HepG2 (cell line): ENCODE data around the gene TOB1. TPM values are rescaled to one million over a fixed set of nuclear protein-coding genes. Genes with fewer than 3 reads are reported as not detected.
A peak's percentile ranks its signal among the peaks of the same experiment; 100 is the strongest.

Source experiments
- ATAC-seq: fragments of 200-7000 bp; cut with Tn5 transposase; 3 replicates; pipeline ENCODE4 v1.9.1; 2020; ENCODE audit warnings: mild to moderate bottlenecking, moderate library complexity
- BruUV-seq: library from RNA; stranded (reverse); fragments of 400-500 nt; replicated peaks from 2 replicates; lab custom pipeline; 2021; lab: Mats Ljungman, UMichigan
- CTCF ChIA-PET: fragments of 300-600 bp; formaldehyde crosslinking; extraction: SDS; loops from one replicate; lab custom pipeline; 2021; ENCODE audit warnings: low total read pairs, inconsistent platforms, low intra/inter-chr PET ratio; lab: Yijun Ruan, JAX
- POLR2A ChIA-PET: fragments of 350-600 bp; sonication (Branson Sonifier 250); formaldehyde crosslinking; loops from one replicate; lab custom pipeline; 2020; ENCODE audit warnings: antibody characterized with exemption, inconsistent platforms; lab: Yijun Ruan, JAX
- DNase-seq: peaks from one replicate; pipeline ENCODE4 v3.0.0-alpha.2; 2015; ENCODE audit warnings: low spot score
- FAIRE-seq: peaks from 3 replicates; lab custom pipeline; 2011; peaks lifted over from hg19 to GRCh38; lab: Jason Lieb, UNC
- H2AFZ ChIP-seq: one replicate; pipeline ENCODE4 v1.6.1; 2011; ENCODE audit warnings: low read length, inconsistent platforms
- H3K27ac ChIP-seq: fragments of 300-600 bp; 3 replicates; pipeline ENCODE4 v1.8.0; 2011; ENCODE audit warnings: mixed run types, mild to moderate bottlenecking, mixed read lengths, low read length, inconsistent platforms; ENCODE audit not compliant: insufficient read depth; ENCODE audit errors: extremely low read length
- H3K27me3 ChIP-seq, 2 experiments: fragments of 200-600 bp in 1 of 2; 2 replicates in 1 of 2; 3 replicates in 1 of 2; pipeline versions ENCODE4 v1.6.0 to v1.8.0; 2011; ENCODE audit warnings: low read length in 2 of 2, mild to moderate bottlenecking in 2 of 2, moderate library complexity in 2 of 2, inconsistent platforms in 1 of 2; ENCODE audit not compliant: insufficient read depth in 2 of 2, control insufficient read depth in 1 of 2
- H3K36me3 ChIP-seq, 2 experiments: fragments of 200-600 bp in 1 of 2; replicated peaks in 1 of 2; 2 replicates in 1 of 2; 3 replicates in 1 of 2; pipeline versions ENCODE4 v1.5.1 to v1.8.0; 2011; ENCODE audit warnings: low read length in 2 of 2, inconsistent platforms in 1 of 2; ENCODE audit not compliant: insufficient read depth in 2 of 2, control insufficient read depth in 1 of 2
- H3K4me1 ChIP-seq: 2 replicates; pipeline ENCODE4 v1.5.1; 2012; ENCODE audit warnings: low read length, inconsistent platforms; ENCODE audit not compliant: insufficient read depth
- H3K4me2 ChIP-seq: 2 replicates; pipeline ENCODE4 v1.6.0; 2011; ENCODE audit warnings: low read depth, low read length, inconsistent platforms
- H3K4me3 ChIP-seq, 3 experiments: fragments of 200-600 bp in 1 of 3; sonication (generic), shearing (Covaris generic) in 1 of 3; replicated peaks in 1 of 3; 2 replicates each; pipeline ENCODE4 v1.5.1; 2011 to 2016; ENCODE audit warnings: low read length in 3 of 3, inconsistent platforms in 2 of 3, low read depth in 2 of 3, mild to moderate bottlenecking in 2 of 3, control low read depth in 1 of 3, mixed read lengths in 1 of 3; ENCODE audit not compliant: insufficient read depth in 1 of 3
- H3K79me2 ChIP-seq: one replicate; pipeline ENCODE4 v1.6.1; 2011; ENCODE audit warnings: low read length, inconsistent platforms; ENCODE audit not compliant: insufficient read depth
- H3K9ac ChIP-seq: 2 replicates; pipeline ENCODE4 v1.6.0; 2011; ENCODE audit warnings: mild to moderate bottlenecking, low read depth, low read length, inconsistent platforms; ENCODE audit not compliant: insufficient read depth
- H3K9me3 ChIP-seq: 2 replicates; pipeline ENCODE4 v1.5.1; 2012; ENCODE audit warnings: mild to moderate bottlenecking, low read length
- H4K20me1 ChIP-seq: 2 replicates; pipeline ENCODE4 v1.6.0; 2011; ENCODE audit warnings: inconsistent platforms, mild to moderate bottlenecking, low read length, moderate library complexity; ENCODE audit not compliant: insufficient read depth
- CEBPZ ChIP-seq: IDR thresholded peaks from 2 replicates; pipeline ENCODE4 v1.6.1; 2012; ENCODE audit warnings: low read length, improper control_type of control experiment
- CTCF ChIP-seq: sonication (generic); formaldehyde crosslinking; IDR thresholded peaks from 2 replicates; pipeline ENCODE4 v1.5.0; 2020; ENCODE audit warnings: mild to moderate bottlenecking, missing genetic modification reagents, moderate library complexity
- ERF ChIP-seq: IDR thresholded peaks from 2 replicates; pipeline ENCODE4 v1.6.1; 2018; ENCODE audit warnings: missing biosample characterization, missing genetic modification reagents
- HNRNPK ChIP-seq: fragments of 200-400 bp; formaldehyde crosslinking; IDR thresholded peaks from 2 replicates; pipeline ENCODE4 v1.6.1; 2018; ENCODE audit warnings: low read length, low read depth, moderate library complexity, mild to moderate bottlenecking; ENCODE audit not compliant: poor library complexity, severe bottlenecking
- IKZF4 ChIP-seq: sonication (generic); formaldehyde crosslinking; IDR thresholded peaks from 2 replicates; pipeline ENCODE4 v1.5.1; 2020; ENCODE audit warnings: borderline replicate concordance, mild to moderate bottlenecking, low read depth, missing genetic modification reagents; ENCODE audit errors: not compliant biosample characterization
- KDM4B ChIP-seq: sonication (generic); formaldehyde crosslinking; IDR thresholded peaks from 2 replicates; pipeline ENCODE4 v1.4.0; 2020; ENCODE audit warnings: missing genetic modification reagents
- RAD21 ChIP-seq: fragments of 450-650 bp; formaldehyde crosslinking; IDR thresholded peaks from 2 replicates; pipeline ENCODE4 v1.5.0; 2020; ENCODE audit warnings: mild to moderate bottlenecking
- SMC3 ChIP-seq: IDR thresholded peaks from 2 replicates; pipeline ENCODE4 v1.6.1; 2011; ENCODE audit warnings: low read length, improper control_type of control experiment
- STAG1 ChIP-seq: sonication (generic); formaldehyde crosslinking; IDR thresholded peaks from 2 replicates; pipeline ENCODE4 v1.4.0; 2020; ENCODE audit warnings: missing genetic modification reagents
- YY1 ChIP-seq: IDR thresholded peaks from 2 replicates; pipeline ENCODE4 v1.6.1; 2011; ENCODE audit warnings: low read length, low read depth, moderate library complexity, mild to moderate bottlenecking; ENCODE audit not compliant: insufficient read depth, insufficient replicate concordance
- ZNF263 ChIP-seq: sonication (generic); formaldehyde crosslinking; IDR thresholded peaks from 2 replicates; pipeline ENCODE4 v1.4.0; 2020; ENCODE audit warnings: missing genetic modification reagents
- ZNF335 ChIP-seq: sonication (generic); formaldehyde crosslinking; IDR thresholded peaks from 2 replicates; pipeline ENCODE4 v1.4.0; 2020; ENCODE audit warnings: missing genetic modification reagents
- ZNF619 ChIP-seq: sonication (generic); formaldehyde crosslinking; IDR thresholded peaks from 2 replicates; pipeline ENCODE4 v1.4.0; 2020; ENCODE audit warnings: mild to moderate bottlenecking, missing genetic modification reagents
- ZSCAN25 ChIP-seq: sonication (generic); formaldehyde crosslinking; IDR thresholded peaks from 2 replicates; pipeline ENCODE4 v1.8.0; 2022; ENCODE audit warnings: mild to moderate bottlenecking, missing genetic modification reagents
- WGBS: methylation state at CpG from one replicate; pipeline ENCODE4 v1.1.6; 2017; ENCODE audit warnings: low lambda C conversion rate; 5-methylcytosine and 5-hydroxymethylcytosine counted together
- in situ Hi-C: cut with HindIII; loops from 2 replicates; pipeline ENCODE4 v1.10.0; 2017; ENCODE audit warnings: low pct_unique_long_range_greater_than_20kb; ENCODE audit not compliant: extremely low pct_ligation_motif_present
- intact Hi-C: fragments of 100-400 bp; cut with micrococcal nuclease; formaldehyde crosslinking; loops from one replicate; pipeline ENCODE4 v1.10.0; 2022; ENCODE audit not compliant: unreplicated experiment
- polyA plus RNA-seq, 8 experiments: library from polyadenylated mRNA; depleted of rRNA in 3 of 8; stranded (reverse) in 7 of 8; unstranded in 1 of 8; fragments of >200 nt; fragmentation: Illumina TruSeq in 4 of 8; extraction: Trizol in 4 of 8; gene quantifications; 2 replicates each; pipeline versions ENCODE4 v1.2.1 to v1.2.3, GENCODE V29; 2011 to 2016; ENCODE audit warnings: low read depth in 4 of 8, missing spikeins in 1 of 8, mixed read lengths in 1 of 8; ENCODE audit not compliant: insufficient read depth in 1 of 8
- total RNA-seq, 5 experiments: library from RNA; depleted of rRNA; stranded (reverse); fragments of >200 nt; fragmentation: Illumina TruSeq; extraction: Trizol; gene quantifications; 2 replicates each; pipeline ENCODE4 v1.2.3, GENCODE V29; 2016; ENCODE audit warnings: low read depth in 1 of 5

TOB1 gene
- total and polyA plus RNA-seq, 2 of the 13 experiments (the other 11 are each of a cell fraction or from before 2014, with no cell fraction given): 21.9 to 57.7 TPM

DNA sequence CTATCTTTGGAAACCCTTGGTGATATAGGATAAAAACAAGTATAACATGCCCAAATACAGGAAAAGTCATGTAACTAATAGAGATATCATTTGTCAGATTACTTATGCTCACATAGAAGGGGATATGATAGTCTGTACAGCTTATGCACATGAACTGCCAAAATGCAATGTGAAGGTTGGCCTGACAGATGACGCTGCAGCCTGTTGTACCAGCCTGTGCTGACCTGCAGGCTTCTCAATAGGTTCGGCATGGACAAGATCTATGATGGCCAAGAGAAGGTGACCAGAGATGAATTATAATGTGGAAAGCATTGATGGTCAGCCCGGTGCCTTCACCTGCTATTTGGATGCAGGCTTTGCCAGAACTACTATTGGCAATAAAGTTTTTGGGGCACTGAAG is 18.1 kb downstream of the TOB1 start:
- ATAC-seq: peak; percentile 22; the same call in 1 of the 3 replicates
- no peak overlapping the region for H2AFZ ChIP-seq
- H3K9me3 ChIP-seq: 0 out of 2 replicates have a peak, but pooled peaks cover 6% of the 10 kb centered on the region
- no peaks in the 10 kb centered on the region for H3K36me3 ChIP-seq
- peaks cover 61% of the 10 kb centered on the region for H3K4me1 ChIP-seq
- no peak overlapping the region for H3K4me3 ChIP-seq
- no peak for FAIRE-seq
- peaks cover 3 to 32% of the 10 kb centered on the region in 2 experiments; a peak in 4 of 5 replicates for H3K27me3 ChIP-seq
- no TSS peak for BruUV-seq
- ChIA-PET CTCF (interaction anchor here (1.7 kb wide), 1 partner anchor 109 kb away, joined by 6 read pairs; no protein-coding TSS in a partner anchor), POLR2A (interaction anchor here (0.9 to 10.6 kb wide), 3 partner anchors 16 to 102 kb away, joined by 3 to 333 read pairs (median 9); partner anchors contain the start of gene TOB1)
- no peaks in the 10 kb centered on the region for H3K79me2 ChIP-seq
- intact Hi-C loops: no loop called here
- H3K27ac ChIP-seq: no peak overlapping the region
- no peak for DNase-seq
- H4K20me1 ChIP-seq: no peaks in the 10 kb centered on the region
- no peak overlapping the region for H3K4me2 ChIP-seq
- TF ChIP-seq ZSCAN25 (no peak), ERF (0 out of 2 replicates have a peak, but pooled peaks have one; percentile 21), CEBPZ (no peak), ZNF619 (CRISPR knock-in tag) (no peak), HNRNPK (no peak), KDM4B (CRISPR knock-in tag) (no peak), CTCF (CRISPR knock-in tag) (peak; percentile 80), YY1 (no peak), STAG1 (peak; percentile 94), IKZF4 (CRISPR knock-in tag) (no peak), RAD21 (CRISPR knock-in tag) (peak; percentile 59), ZNF263 (CRISPR knock-in tag) (no peak), SMC3 (peak; percentile 84), ZNF335 (no peak)
- no peak overlapping the region for H3K9ac ChIP-seq
- WGBS: 51% methylated on average over 3 of the region's 3 CpGs
- in situ Hi-C loops: no loop called here
